Loucy (cell line): ENCODE measurements around the gene SLC26A9.
"Not testable (repeated sequence)": the region's sequence is repeated elsewhere in the genome, so short reads cannot be mapped to it uniquely, and the experiment has no call there.

Experiments used
- CTCF ChIP-seq: fragments of 200-600 bp; sonication (generic); conservative IDR thresholded peaks from 2 replicates; pipeline ENCODE4 v1.5.1; 2014; ENCODE audit warnings: mild to moderate bottlenecking, antibody characterized with exemption, low read length
- EZH2phosphoT487 ChIP-seq: fragments of 200-600 bp; IDR thresholded peaks from 2 replicates; pipeline ENCODE4 v1.6.1; 2018; ENCODE audit warnings: antibody characterized with exemption, mild to moderate bottlenecking, moderate library complexity, borderline replicate concordance

GRCh38 chr1:205894119-205894518, 49.1 kb downstream of the SLC26A9 start:
- not testable (repeated sequence) for TF ChIP-seq CTCF, EZH2phosphoT487
